Upper lobe of left lung (tissue), 4 donors: ENCODE measurements around the gene KRTAP8-1.

Experiments used
- CTCF ChIP-seq, 6 experiments: fragments of 450-650 bp in 4 of 6; fragments of 200-600 bp in 2 of 6; sonication (generic) in 2 of 6; IDR thresholded peaks; one replicate each; pipeline ENCODE4 v1.5.1; 2016 to 2019; ENCODE audit warnings: antibody characterized with exemption in 6 of 6
- EP300 ChIP-seq, 4 donors: sonication (generic); formaldehyde crosslinking; IDR thresholded peaks; one replicate each; pipeline ENCODE4 v1.5.1; 2017; ENCODE audit warnings: antibody characterized with exemption in 4 of 4, control low read depth in 2 of 4
- POLR2A ChIP-seq, 4 donors: fragments of 450-650 bp; IDR thresholded peaks; one replicate each; pipeline ENCODE4 v1.5.1; 2016 to 2017; ENCODE audit warnings: antibody characterized with exemption in 4 of 4, mild to moderate bottlenecking in 2 of 4
- POLR2AphosphoS5 ChIP-seq, 2 donors: sonication (generic); formaldehyde crosslinking; IDR thresholded peaks; one replicate each; pipeline ENCODE4 v1.5.1; 2017; ENCODE audit warnings: antibody characterized with exemption in 2 of 2

- TF ChIP-seq CTCF (IDR thresholded peaks at IDR 0.05) (no peak), EP300 (IDR thresholded peaks at IDR 0.05) (no peak), POLR2A (IDR thresholded peaks at IDR 0.05) (no peak), POLR2AphosphoS5 (IDR thresholded peaks at IDR 0.05) (no peak)
Observed at GRCh38 chr21:30769724-30770431, 43.2 kb downstream of the KRTAP8-1 start.
